Testis (tissue), 3 donors: ENCODE data around the gene LPAR2. TPM values are rescaled to one million over a fixed set of nuclear protein-coding genes. Genes with fewer than 3 reads are reported as not detected.

Experiments used
- DNase-seq: peaks from one replicate; pipeline ENCODE4 v3.0.0-alpha.2; 2019
- H3K27ac ChIP-seq, 2 donors: fragments of 200-600 bp; sonication (generic); one replicate each; pipeline ENCODE4 v1.5.1; 2019
- H3K27me3 ChIP-seq: fragments of 200-600 bp; sonication (generic); one replicate; pipeline ENCODE4 v1.5.1; 2019
- H3K36me3 ChIP-seq: fragments of 200-600 bp; sonication (generic); one replicate; pipeline ENCODE4 v1.5.1; 2017; ENCODE audit warnings: low read depth; ENCODE audit errors: missing control alignments
- H3K4me1 ChIP-seq: fragments of 200-600 bp; sonication (generic); one replicate; pipeline ENCODE4 v1.5.1; 2019
- H3K4me3 ChIP-seq, 2 donors: fragments of 200-600 bp; sonication (generic); one replicate each; pipeline ENCODE4 v1.5.1; 2017 to 2019
- H3K9me3 ChIP-seq: fragments of 200-600 bp; sonication (generic); one replicate; pipeline ENCODE4 v1.5.1; 2017
- POLR2A ChIP-seq: fragments of 450-650 bp; IDR thresholded peaks from one replicate; pipeline ENCODE4 v1.6.1; 2017; ENCODE audit warnings: antibody characterized with exemption, mild to moderate bottlenecking, moderate library complexity
- WGBS, 2 donors: methylation state at CpG; one replicate each; pipeline ENCODE4 v1.1.5; 2018; 5-methylcytosine and 5-hydroxymethylcytosine counted together
- intact Hi-C: fragments of 100-400 bp; cut with DNase I; formaldehyde crosslinking; loops from one replicate; pipeline ENCODE4 v1.15.1; 2023; ENCODE audit warnings: low total_unique reads
- polyA plus RNA-seq: library from polyadenylated mRNA; stranded (reverse); fragments of 350-450 nt; fragmentation: Illumina TruSeq; extraction: RNeasy Lipid Tissue Mini Kit (QIAGEN cat#74804); gene quantifications from one replicate; pipeline ENCODE4 v1.2.3, GENCODE V29; 2014; ENCODE audit warnings: low read depth, low replicate concordance; ENCODE audit not compliant: insufficient read depth
- total RNA-seq, 2 donors: library from RNA; depleted of rRNA; stranded (reverse); fragments of >200 nt; gene quantifications; one replicate each; pipeline ENCODE4 v1.2.3, GENCODE V29; 2016
- TF ChIP-seq, protein P1 (sequence below), 3 experiments: fragments of 450-650 bp in 2 of 3; fragments of 200-600 bp in 1 of 3; sonication (generic) in 1 of 3; IDR thresholded peaks; one replicate each; pipeline ENCODE4 v1.5.1; 2016 to 2019; ENCODE audit warnings: antibody characterized with exemption in 3 of 3, mild to moderate bottlenecking in 2 of 3, moderate library complexity in 1 of 3

The LPAR2 gene
- total and polyA plus RNA-seq, 3 donors from 2014 or later: 73.9 to 224 (median 181) TPM

GRCh38 chr19:19642506-19643157, 14.6 kb upstream of the LPAR2 start:
- no peak for DNase-seq
- intact Hi-C loops: no loop called here
- H3K27ac ChIP-seq: peak overlapping the region in 1 of 2 donors; percentile 55
- H3K4me3 ChIP-seq: peak overlapping the region; percentile 58 to 80
- H3K4me1 ChIP-seq: peaks cover 4% of the 10 kb centered on the region
- H3K9me3 ChIP-seq: no peaks in the 10 kb centered on the region
- H3K36me3 ChIP-seq: no peaks in the 10 kb centered on the region
- H3K27me3 ChIP-seq: no peaks in the 10 kb centered on the region
- WGBS, 2 donors: 35 to 36% methylated on average over 15 to 16 of the region's 16 CpGs
- no peak for TF ChIP-seq POLR2A
- TF ChIP-seq, protein P1, sequence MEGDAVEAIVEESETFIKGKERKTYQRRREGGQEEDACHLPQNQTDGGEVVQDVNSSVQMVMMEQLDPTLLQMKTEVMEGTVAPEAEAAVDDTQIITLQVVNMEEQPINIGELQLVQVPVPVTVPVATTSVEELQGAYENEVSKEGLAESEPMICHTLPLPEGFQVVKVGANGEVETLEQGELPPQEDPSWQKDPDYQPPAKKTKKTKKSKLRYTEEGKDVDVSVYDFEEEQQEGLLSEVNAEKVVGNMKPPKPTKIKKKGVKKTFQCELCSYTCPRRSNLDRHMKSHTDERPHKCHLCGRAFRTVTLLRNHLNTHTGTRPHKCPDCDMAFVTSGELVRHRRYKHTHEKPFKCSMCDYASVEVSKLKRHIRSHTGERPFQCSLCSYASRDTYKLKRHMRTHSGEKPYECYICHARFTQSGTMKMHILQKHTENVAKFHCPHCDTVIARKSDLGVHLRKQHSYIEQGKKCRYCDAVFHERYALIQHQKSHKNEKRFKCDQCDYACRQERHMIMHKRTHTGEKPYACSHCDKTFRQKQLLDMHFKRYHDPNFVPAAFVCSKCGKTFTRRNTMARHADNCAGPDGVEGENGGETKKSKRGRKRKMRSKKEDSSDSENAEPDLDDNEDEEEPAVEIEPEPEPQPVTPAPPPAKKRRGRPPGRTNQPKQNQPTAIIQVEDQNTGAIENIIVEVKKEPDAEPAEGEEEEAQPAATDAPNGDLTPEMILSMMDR (IDR thresholded peaks at IDR 0.05): no peak

DNA sequence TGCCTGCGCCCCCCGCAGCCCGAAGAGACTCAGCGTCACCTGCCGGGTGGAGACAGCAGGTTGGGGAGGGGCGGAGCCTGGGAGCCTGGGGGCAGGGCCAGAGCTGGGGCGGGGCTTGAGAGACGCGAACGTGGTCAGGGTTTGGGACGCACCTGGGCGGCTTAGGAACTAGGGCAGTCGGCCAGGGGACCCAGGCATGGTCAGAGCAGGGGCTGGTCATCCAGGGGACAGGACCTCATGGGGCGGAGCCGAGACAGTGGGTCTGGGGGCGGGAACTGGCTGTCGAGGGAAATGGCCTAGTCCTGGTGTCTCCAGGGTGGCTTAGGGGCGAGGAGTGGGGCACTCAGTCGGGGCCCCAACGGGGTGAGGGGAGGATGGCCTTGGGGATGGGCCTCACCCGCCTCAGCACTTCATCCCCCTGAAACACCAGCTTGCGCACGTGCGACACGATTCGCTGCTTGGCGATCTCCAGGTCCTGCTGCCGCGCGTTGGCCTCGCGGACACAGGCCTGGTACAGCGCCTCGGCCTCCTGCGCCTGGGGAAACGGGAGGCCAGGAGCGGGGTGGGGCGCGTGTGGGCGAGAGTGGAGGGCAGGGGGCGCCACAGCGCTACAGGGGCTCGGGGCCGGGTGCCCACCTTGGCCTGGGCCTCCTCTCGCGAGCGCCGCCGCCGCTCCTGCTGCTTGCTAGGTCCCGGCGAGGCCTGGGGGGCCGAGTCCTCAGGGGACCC, 9.7 kb upstream of the LPAR2 start:
- intact Hi-C loops: no loop called here
- Histone ChIP-seq H3K4me1 (peaks cover under 1% of the 10 kb centered on the region), H3K27ac (no peak overlapping the region), H3K36me3 (no peaks in the 10 kb centered on the region), H3K4me3 (peak overlapping the region; percentile 12 to 49), H3K27me3 (no peaks in the 10 kb centered on the region), H3K9me3 (no peaks in the 10 kb centered on the region)
- peak; percentile 40 for DNase-seq
- no peak for TF ChIP-seq POLR2A
- TF ChIP-seq, protein P1 (IDR thresholded peaks at IDR 0.05): no peak
- 72 to 78% methylated on average over 17 to 49 of the region's 53 CpGs for whole genome bisulfite sequencing, 2 donors

DNA sequence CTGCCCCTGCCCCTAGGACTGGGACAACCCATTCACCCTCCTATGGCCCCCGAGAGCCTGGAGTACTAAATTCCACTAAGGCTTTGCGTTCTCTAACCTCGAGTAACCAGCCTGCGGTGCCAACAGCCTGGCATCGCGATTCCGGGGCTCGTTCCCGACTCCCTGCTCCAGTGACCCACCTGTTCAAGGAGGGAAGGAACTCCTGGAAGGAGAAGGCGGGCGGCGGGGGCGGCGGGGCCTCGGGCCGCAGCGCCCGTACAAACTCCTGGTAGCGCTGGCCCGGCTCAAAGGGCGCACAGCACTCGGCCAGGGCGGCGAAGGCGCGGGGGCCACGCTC, 9.1 kb upstream of the LPAR2 start:
- DNase-seq: no peak
- WGBS, 2 donors: 65 to 67% methylated on average over 10 to 27 of the region's 27 CpGs
- Histone ChIP-seq H3K4me1 (no peaks in the 10 kb centered on the region), H3K27ac (no peak overlapping the region), H3K9me3 (no peaks in the 10 kb centered on the region), H3K27me3 (no peaks in the 10 kb centered on the region), H3K36me3 (no peaks in the 10 kb centered on the region), H3K4me3 (peak overlapping the region; percentile 12 to 49)
- intact Hi-C loops: no loop called here
- TF ChIP-seq POLR2A: no peak

- no peaks in the 10 kb centered on the region for H3K9me3 ChIP-seq
- no peak overlapping the region for H3K27ac ChIP-seq
- H3K4me3 ChIP-seq: no peak overlapping the region
- WGBS, 2 donors: 89 to 91% methylated on average over 8 to 9 of the region's 9 CpGs
- intact Hi-C loops: no loop called here
- H3K4me1 ChIP-seq: no peaks in the 10 kb centered on the region
- TF ChIP-seq, protein P1 (IDR thresholded peaks at IDR 0.05): no peak
- no peak for TF ChIP-seq POLR2A
- no peak for DNase-seq
- no peaks in the 10 kb centered on the region for H3K27me3 ChIP-seq
- no peaks in the 10 kb centered on the region for H3K36me3 ChIP-seq
Measured at GRCh38 chr19:19636573-19637185, 8.7 kb upstream of the LPAR2 start.

DNA sequence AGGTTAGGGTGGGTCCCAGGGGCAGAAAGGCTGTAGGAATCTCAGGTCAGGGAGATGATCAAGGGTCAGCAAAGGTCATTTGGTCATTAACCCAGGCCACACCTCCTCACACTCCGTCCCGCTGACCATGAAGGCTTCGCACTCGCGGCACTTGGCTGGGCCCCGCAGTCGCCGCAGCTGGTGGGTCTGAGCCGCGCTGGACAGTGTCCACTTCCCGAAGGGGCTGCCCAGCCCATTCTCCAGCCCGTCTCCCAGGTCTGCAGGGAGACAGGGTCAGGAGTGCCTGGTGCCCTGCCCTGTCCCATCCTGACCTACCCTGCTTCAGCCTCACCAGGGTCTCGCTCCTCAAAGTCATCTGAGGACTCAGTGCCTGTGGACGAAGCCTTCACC, 7.3 kb upstream of the LPAR2 start:
- intact Hi-C loops: no loop called here
- Histone ChIP-seq H3K9me3 (no peaks in the 10 kb centered on the region), H3K4me1 (no peaks in the 10 kb centered on the region), H3K27ac (no peak overlapping the region), H3K27me3 (no peaks in the 10 kb centered on the region), H3K4me3 (no peak overlapping the region), H3K36me3 (no peaks in the 10 kb centered on the region)
- 94 to 98% methylated on average over 13 to 14 of the region's 14 CpGs for whole genome bisulfite sequencing, 2 donors
- no peak for DNase-seq
- TF ChIP-seq POLR2A: no peak
- TF ChIP-seq, protein P1 (IDR thresholded peaks at IDR 0.05): no peak
